ENCODE measurements around the gene KPNA5. TPM values are rescaled to one million over a fixed set of nuclear protein-coding genes. Genes with fewer than 3 reads are reported as not detected.
"Not testable (repeated sequence)": the region's sequence is repeated elsewhere in the genome, so short reads cannot be mapped to it uniquely, and the experiment has no call there.

Gene KPNA5
- total and polyA plus RNA-seq, 11 donors, result 1.6 to 12.5 (median 7.7) TPM

GRCh38 chr6:116714761-116715160 lies 33.8 kb downstream of the KPNA5 start:
- WGBS, 4 donors, result 98 to 100% (median 99%) methylated on average over 2 of the region's 2 CpGs
- intact Hi-C loops (cut with DNase I), result no loop called here
- Histone ChIP-seq H3K9me3 (peaks cover 0 to 12% (median 0%) of the 10 kb centered on the region in 12 donors), H3K36me3 (peaks cover 0 to 79% (median 64%) of the 10 kb centered on the region in 9 donors), H3K4me3 (no peak overlapping the region), H3K27ac (no peak overlapping the region), H3K4me1 (no peaks in the 10 kb centered on the region), H3K27me3 (no peaks in the 10 kb centered on the region)
- no peak for ATAC-seq
- TF ChIP-seq CTCF (IDR thresholded peaks at IDR 0.05) (no peak), POLR2A (IDR thresholded peaks at IDR 0.05) (no peak)
- no peak for DNase-seq

DNA sequence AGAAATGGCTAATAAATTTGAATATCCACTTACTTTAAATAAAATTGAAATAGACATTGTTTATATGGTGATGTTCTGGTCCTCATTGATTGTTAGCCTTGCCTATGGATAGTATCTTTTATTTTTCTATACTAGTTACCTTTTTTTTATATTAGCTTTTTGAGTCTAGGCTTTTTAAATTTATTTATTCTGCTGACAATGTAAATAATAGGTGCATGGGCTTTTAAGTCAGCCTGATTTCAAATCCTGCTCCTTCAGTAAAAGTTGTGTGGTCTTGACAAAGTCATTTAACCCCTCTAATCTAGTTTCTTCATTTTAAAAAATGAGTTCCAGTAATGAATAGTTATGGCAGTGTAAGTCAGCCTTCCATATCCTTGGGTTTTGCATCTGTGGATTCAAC lies 45.9 kb downstream of the KPNA5 start:
- Histone ChIP-seq H3K36me3 (peaks cover 0 to 98% (median 82%) of the 10 kb centered on the region in 9 donors), H3K9me3 (no peaks in the 10 kb centered on the region), H3K4me3 (no peak overlapping the region), H3K4me1 (no peaks in the 10 kb centered on the region), H3K27me3 (no peaks in the 10 kb centered on the region), H3K27ac (no peak overlapping the region)
- TF ChIP-seq CTCF (IDR thresholded peaks at IDR 0.05) (no peak), POLR2A (IDR thresholded peaks at IDR 0.05) (no peak)
- ATAC-seq (no peak), DNase-seq (no peak)
- intact Hi-C loops (cut with DNase I), result no loop called here

- H3K4me1 ChIP-seq, result no peaks in the 10 kb centered on the region
- TF ChIP-seq CTCF (IDR thresholded peaks at IDR 0.05), result no peak
- TF ChIP-seq POLR2A (IDR thresholded peaks at IDR 0.05), result no peak
- H3K27ac ChIP-seq, result no peak overlapping the region
- no peaks in the 10 kb centered on the region for H3K27me3 ChIP-seq
- H3K36me3 ChIP-seq, result peaks cover 0 to 83% (median 59%) of the 10 kb centered on the region in 9 donors
- ATAC-seq, result no peak
- peaks cover 0 to 5% (median 0%) of the 10 kb centered on the region in 12 donors for H3K9me3 ChIP-seq
- DNase-seq, result no peak
- intact Hi-C loops (cut with DNase I), result no loop called here
- no peak overlapping the region for H3K4me3 ChIP-seq
Observed at GRCh38 chr6:116730513-116730912, 49.5 kb downstream of the KPNA5 start.

- no peak for ATAC-seq
- no peak overlapping the region for H3K27ac ChIP-seq
- 97 to 99% (median 97%) methylated on average over 3 of the region's 3 CpGs for WGBS, 4 donors
- no peaks in the 10 kb centered on the region for H3K27me3 ChIP-seq
- H3K4me3 ChIP-seq, result no peak overlapping the region
- no peaks in the 10 kb centered on the region for H3K4me1 ChIP-seq
- no peak for DNase-seq
- H3K9me3 ChIP-seq, result peaks cover 0 to 29% (median 0%) of the 10 kb centered on the region in 12 donors
- peaks cover 0 to 23% (median 15%) of the 10 kb centered on the region in 9 donors for H3K36me3 ChIP-seq
- TF ChIP-seq POLR2A (IDR thresholded peaks at IDR 0.05) (no peak), CTCF (IDR thresholded peaks at IDR 0.05) (no peak)
- intact Hi-C loops (cut with DNase I), result no loop called here
Observed at GRCh38 chr6:116737004-116737403, 56.0 kb downstream of the KPNA5 start.

DNA sequence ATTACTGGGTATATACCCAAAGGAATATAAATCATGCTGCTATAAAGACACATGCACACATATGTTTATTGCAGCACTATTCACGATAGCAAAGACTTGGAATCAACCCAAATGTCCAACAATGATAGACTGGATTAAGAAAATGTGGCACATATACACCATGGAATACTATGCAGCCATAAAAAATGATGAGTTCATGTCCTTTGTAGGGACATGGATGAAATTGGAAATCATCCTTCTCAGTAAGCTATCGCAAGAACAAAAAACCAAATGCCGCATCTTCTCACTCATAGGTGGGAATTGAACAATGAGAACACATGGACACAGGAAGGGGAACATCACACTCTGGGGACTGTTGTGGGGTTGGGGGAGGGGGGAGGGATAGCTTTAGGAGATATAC lies 59.5 kb downstream of the KPNA5 start:
- H3K9me3 ChIP-seq, result peaks cover 0 to 31% (median under 1%) of the 10 kb centered on the region in 12 donors
- H3K27ac ChIP-seq; H3K4me1 ChIP-seq; H3K27me3 ChIP-seq; H3K4me3 ChIP-seq; intact Hi-C loops (cut with DNase I); ATAC-seq; H3K36me3 ChIP-seq; DNase-seq: not testable (repeated sequence)
- WGBS, 4 donors, result 92 to 98% (median 93%) methylated on average over 3 of the region's 3 CpGs
